GM10266 (cell line): Measurements from ENCODE around the gene PAX5.

ENCODE experiments used
- DNase-seq: peaks from one replicate; pipeline ENCODE4 v3.0.0; 2012; ENCODE audit errors: extremely low spot score
- CTCF ChIP-seq: IDR thresholded peaks from 2 replicates; pipeline ENCODE4 v1.5.1; 2012; ENCODE audit warnings: mild to moderate bottlenecking, low read depth; ENCODE audit not compliant: control insufficient read depth, insufficient read depth; ENCODE audit errors: missing control alignments

Gene PAX5

GRCh38 chr9:36813154-36813553, 220.9 kb downstream of the PAX5 start:
- no peak for TF ChIP-seq CTCF
- no peak for DNase-seq

GRCh38 chr9:36812556-36812955, 221.5 kb downstream of the PAX5 start:
- no peak for TF ChIP-seq CTCF
- no peak for DNase-seq

- DNase-seq: no peak
- no peak for TF ChIP-seq CTCF
Measured at GRCh38 chr9:36808251-36808650, 225.8 kb downstream of the PAX5 start.

- DNase-seq: no peak
- TF ChIP-seq CTCF: no peak
Measured at GRCh38 chr9:36803961-36804360, 230.1 kb downstream of the PAX5 start.

GRCh38 chr9:36802201-36802920, 231.7 kb downstream of the PAX5 start:
- no peak for DNase-seq
- TF ChIP-seq CTCF: no peak

- DNase-seq: no peak
- TF ChIP-seq CTCF: no peak
Measured at GRCh38 chr9:36800455-36800854, 233.6 kb downstream of the PAX5 start.

- no peak for DNase-seq
- TF ChIP-seq CTCF: peak; percentile 12
Measured at GRCh38 chr9:36798350-36799065, 235.6 kb downstream of the PAX5 start.
